ENCODE data around the gene THAP7.
A peak's percentile ranks its signal among the peaks of the same experiment; 100 is the strongest.

Gene THAP7

GRCh38 chr22:20980523-20980922 lies 21.4 kb downstream of the THAP7 start:
- no peak for DNase-seq
- no peak overlapping the region for H3K4me3 ChIP-seq (ENCODE audit: low read depth, low read length)
- in situ Hi-C loops (cut with HindIII; ENCODE audit: low pct_ligation_motif_present, low sequenced_read_pairs) = no loop called here
- H3K27ac ChIP-seq = no peak overlapping the region
- H3K27me3 ChIP-seq (replicated peaks) = no peaks in the 10 kb centered on the region
- peaks cover 14% of the 10 kb centered on the region for H3K36me3 ChIP-seq (replicated peaks)
- no peak for TF ChIP-seq CTCF (IDR thresholded peaks at IDR 0.05; ENCODE audit: low read depth, low read length, missing control alignments)

GRCh38 chr22:20979940-20980453 lies 21.9 kb downstream of the THAP7 start:
- TF ChIP-seq CTCF (IDR thresholded peaks at IDR 0.05; ENCODE audit: low read depth, low read length, missing control alignments) = no peak
- H3K4me3 ChIP-seq (ENCODE audit: low read depth, low read length) = peak overlapping the region; percentile 29
- DNase-seq = no peak
- H3K36me3 ChIP-seq (replicated peaks) = peaks cover 12% of the 10 kb centered on the region
- H3K27ac ChIP-seq = no peak overlapping the region
- no peaks in the 10 kb centered on the region for H3K27me3 ChIP-seq (replicated peaks)
- in situ Hi-C loops (cut with HindIII; ENCODE audit: low pct_ligation_motif_present, low sequenced_read_pairs) = no loop called here

GRCh38 chr22:20979243-20979809 lies 22.6 kb downstream of the THAP7 start:
- Histone ChIP-seq H3K27ac (no peak overlapping the region), H3K27me3 (replicated peaks) (peaks cover 2% of the 10 kb centered on the region), H3K4me3 (ENCODE audit: low read depth, low read length) (peak overlapping the region; percentile 29), H3K36me3 (replicated peaks) (peaks cover 8% of the 10 kb centered on the region)
- in situ Hi-C loops (cut with HindIII; ENCODE audit: low pct_ligation_motif_present, low sequenced_read_pairs) = no loop called here
- no peak for TF ChIP-seq CTCF (IDR thresholded peaks at IDR 0.05; ENCODE audit: low read depth, low read length, missing control alignments)
- DNase-seq = peak; percentile 71

- no peak for TF ChIP-seq CTCF (IDR thresholded peaks at IDR 0.05; ENCODE audit: low read depth, low read length, missing control alignments)
- Histone ChIP-seq H3K36me3 (replicated peaks) (peaks cover 1% of the 10 kb centered on the region), H3K4me3 (ENCODE audit: low read depth, low read length) (no peak overlapping the region), H3K27me3 (replicated peaks) (peaks cover 2% of the 10 kb centered on the region), H3K27ac (no peak overlapping the region)
- in situ Hi-C loops (cut with HindIII; ENCODE audit: low pct_ligation_motif_present, low sequenced_read_pairs) = no loop called here
- DNase-seq = no peak
Observed at GRCh38 chr22:20978419-20978818, 23.5 kb downstream of the THAP7 start.

GRCh38 chr22:20977516-20978170 lies 24.3 kb downstream of the THAP7 start:
- no peak overlapping the region for H3K27ac ChIP-seq
- H3K27me3 ChIP-seq (replicated peaks) = peaks cover 2% of the 10 kb centered on the region
- H3K36me3 ChIP-seq (replicated peaks) = no peaks in the 10 kb centered on the region
- no peak for DNase-seq
- no peak for TF ChIP-seq CTCF (IDR thresholded peaks at IDR 0.05; ENCODE audit: low read depth, low read length, missing control alignments)
- in situ Hi-C loops (cut with HindIII; ENCODE audit: low pct_ligation_motif_present, low sequenced_read_pairs) = no loop called here
- H3K4me3 ChIP-seq (ENCODE audit: low read depth, low read length) = no peak overlapping the region

All from brain microvascular endothelial cell (primary cell).